Glomerular endothelial cell (primary cell): Measurements from ENCODE around the gene D2HGDH. TPM values are rescaled to one million over a fixed set of nuclear protein-coding genes. Genes with fewer than 3 reads are reported as not detected.
A peak's percentile ranks its signal among the peaks of the same experiment; 100 is the strongest.

ENCODE experiments used
- DNase-seq: peaks from one replicate; pipeline ENCODE4 v3.0.0-alpha.2; 2011; ENCODE audit warnings: low read depth, low spot score; ENCODE audit errors: extremely low read depth
- total RNA-seq: library from RNA; depleted of rRNA; stranded (reverse); fragments of >200 nt; gene quantifications from 2 replicates; pipeline ENCODE4 v1.2.3, GENCODE V29; 2015

D2HGDH gene
- 8.8 and 11.2 TPM in 2 replicates for total RNA-seq

- no peak for DNase-seq
Measured at GRCh38 chr2:241734467-241735208, at the start of gene D2HGDH. TSS of gene D2HGDH (plus strand) at chr2:241734630. CDS start at chr2:241735225, 595 bp downstream.

- DNase-seq, result no peak
Measured at GRCh38 chr2:241686324-241686649, 48.1 kb upstream of the D2HGDH start.

GRCh38 chr2:241686650-241687425 lies 47.6 kb upstream of the D2HGDH start, which contains the start of gene DTYMK:
TSS of gene DTYMK (minus strand) at chr2:241686815. CDS start at chr2:241686783, 32 bp downstream.
- peak; percentile 42 for DNase-seq

- DNase-seq, result no peak
Measured at GRCh38 chr2:241689306-241689705, 45.1 kb upstream of the D2HGDH start.

- DNase-seq, result no peak
Measured at GRCh38 chr2:241690202-241690717, 44.2 kb upstream of the D2HGDH start.

- DNase-seq, result no peak
Measured at GRCh38 chr2:241692448-241692847, 42.0 kb upstream of the D2HGDH start.

- DNase-seq, result no peak
Measured at GRCh38 chr2:241695651-241696050, 38.8 kb upstream of the D2HGDH start.

DNA sequence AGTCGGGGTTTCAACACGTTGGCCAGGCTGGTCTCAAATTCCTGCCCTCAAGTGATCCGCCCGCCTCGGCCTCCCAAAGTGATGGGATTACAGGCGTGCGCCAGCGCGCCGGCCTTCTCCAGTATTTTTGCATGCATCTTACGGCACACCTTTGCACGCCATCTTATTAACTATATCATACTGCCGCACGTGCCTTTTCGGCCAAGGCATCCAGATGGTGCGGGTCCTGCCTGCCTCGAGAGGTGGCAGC lies 33.4 kb upstream of the D2HGDH start:
- peak; percentile 22 for DNase-seq

DNA sequence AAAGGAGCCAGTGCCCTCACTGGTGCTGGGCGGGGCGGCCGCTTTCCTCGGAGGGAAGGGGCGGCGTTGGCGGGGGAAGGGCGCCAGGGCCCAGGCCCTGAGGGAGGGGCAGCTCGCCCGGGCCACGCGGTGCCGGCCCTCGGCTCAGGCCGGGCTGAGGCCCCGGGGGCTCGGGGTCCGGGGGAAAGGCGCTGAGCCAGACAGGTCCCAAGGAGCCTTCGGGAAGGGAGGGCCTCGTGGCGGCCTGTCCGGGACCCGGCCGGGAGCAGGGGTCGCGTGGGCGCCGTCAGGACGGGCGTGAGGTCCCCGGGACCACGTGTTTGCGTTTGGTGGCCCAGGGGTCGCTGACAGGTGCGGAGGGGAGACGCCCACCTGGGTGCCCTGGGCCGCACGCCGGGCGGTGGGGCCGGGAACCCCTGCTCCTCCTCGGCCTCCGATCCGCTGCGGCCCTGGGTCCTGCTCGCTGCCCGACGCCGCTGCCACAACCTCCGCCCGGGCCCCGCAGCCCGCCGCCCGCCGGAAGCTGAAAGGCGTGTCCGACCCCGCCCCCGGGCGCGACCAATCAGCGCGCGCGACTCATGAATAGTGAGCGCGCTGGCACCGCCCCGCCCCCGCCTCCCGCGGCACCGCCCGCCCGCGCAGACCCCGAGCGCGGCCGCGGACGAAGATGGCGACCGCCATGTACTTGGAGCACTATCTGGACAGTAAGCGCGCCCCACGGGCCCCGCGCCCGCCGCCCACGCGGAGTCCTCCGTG lies 32.9 kb upstream of the D2HGDH start, which contains the start of gene ING5:
ING5 (plus strand) TSS at position 641 of the 756 bp plus-strand sequence; CDS start at position 668, 27 bp downstream.
- no peak for DNase-seq

GRCh38 chr2:241702155-241703031 lies 32.0 kb upstream of the D2HGDH start:
- no peak for DNase-seq

DNA sequence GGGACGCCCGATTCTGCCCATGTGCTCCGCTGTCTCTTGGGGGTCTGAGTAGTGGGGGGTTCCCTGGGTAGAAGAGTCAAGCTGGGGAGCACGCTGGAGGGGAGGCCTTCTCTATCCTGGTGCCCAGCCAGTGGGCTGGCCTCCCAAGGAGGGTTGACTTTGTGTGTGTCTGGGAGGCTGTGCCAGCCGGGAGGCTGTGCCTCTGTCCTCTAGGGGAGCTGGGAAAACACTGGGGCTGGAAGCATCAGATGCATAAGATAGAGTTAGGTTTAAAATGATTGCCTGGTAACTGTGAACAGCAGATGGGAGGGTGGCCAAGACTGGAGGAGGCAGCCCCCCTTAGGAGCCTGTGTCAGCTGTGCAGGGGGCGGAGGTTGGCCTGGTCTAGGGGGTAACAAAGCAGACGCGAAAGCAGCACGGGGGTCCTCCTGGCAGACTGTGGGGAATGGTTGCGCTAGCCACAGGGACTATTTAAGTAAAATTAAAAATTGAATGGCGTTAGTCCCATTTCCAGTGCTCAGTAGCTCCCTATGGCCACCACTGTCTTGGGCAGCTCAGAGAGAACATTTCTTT lies 31.3 kb upstream of the D2HGDH start:
- no peak for DNase-seq

DNA sequence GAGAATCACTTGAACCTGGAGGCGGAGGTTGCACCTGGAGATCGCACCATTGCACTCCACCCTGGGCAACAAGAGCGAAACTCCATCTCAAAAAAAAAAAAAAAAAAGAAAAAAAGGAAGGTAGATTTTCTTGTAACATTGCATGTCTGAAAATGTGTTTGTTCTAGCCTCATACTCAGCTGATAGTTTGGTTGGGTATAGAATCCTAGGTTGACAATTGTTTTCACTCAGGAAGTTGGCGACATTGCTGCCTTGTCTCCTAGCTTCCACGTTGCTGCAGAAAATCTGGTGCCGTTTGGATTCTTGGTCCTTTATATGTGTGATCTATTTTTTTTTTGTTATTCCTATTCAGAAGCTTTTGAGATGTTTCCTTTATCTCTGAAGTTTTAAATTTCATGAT lies 27.9 kb upstream of the D2HGDH start:
- no peak for DNase-seq

GRCh38 chr2:241708879-241709278 lies 25.6 kb upstream of the D2HGDH start:
- no peak for DNase-seq

GRCh38 chr2:241719093-241719492 lies 15.3 kb upstream of the D2HGDH start:
- DNase-seq, result no peak

DNA sequence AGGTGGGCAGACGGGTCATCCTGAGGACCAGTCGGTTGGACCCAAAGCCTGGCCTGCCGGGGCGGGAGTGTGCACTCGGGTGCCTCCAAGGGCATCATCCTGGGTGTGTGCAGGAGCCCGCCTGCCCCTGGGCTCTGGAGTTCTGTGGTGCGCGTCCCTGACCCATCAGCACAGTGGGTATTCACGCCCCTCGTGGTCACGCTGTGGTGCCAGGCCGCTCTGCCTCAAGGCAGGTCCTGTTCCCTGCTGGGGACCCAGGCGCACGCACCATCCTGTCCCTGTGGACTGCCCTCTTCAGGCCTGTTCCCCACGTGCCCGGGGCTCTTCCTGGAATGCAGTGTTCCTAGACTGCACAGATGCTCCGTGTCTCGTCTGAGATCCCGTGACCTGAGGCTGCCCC lies 14.3 kb upstream of the D2HGDH start:
- no peak for DNase-seq

DNA sequence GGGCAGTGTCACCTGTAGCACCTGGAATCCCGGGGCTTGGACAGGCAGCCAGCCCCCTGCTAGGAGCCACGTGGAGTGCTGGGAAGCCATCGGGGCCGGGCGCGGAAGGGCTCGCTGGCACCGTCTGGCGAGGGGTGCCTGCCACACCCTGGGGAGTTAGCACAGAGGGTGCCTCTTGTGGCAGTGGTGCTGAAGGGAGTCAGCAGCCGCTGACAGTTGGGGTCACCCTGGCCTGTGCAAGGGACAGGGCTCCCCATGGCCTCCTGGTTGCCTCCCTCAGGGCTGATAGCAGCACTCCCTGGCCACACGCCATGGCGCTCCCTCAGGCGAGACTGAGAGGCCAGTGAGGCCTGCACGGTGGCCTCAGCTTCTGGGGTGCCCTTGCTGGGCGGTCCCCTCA lies 13.9 kb upstream of the D2HGDH start:
- no peak for DNase-seq

- DNase-seq, result no peak
Measured at GRCh38 chr2:241721852-241722251, 12.6 kb upstream of the D2HGDH start.

GRCh38 chr2:241722896-241723454 lies 11.5 kb upstream of the D2HGDH start:
- no peak for DNase-seq

DNA sequence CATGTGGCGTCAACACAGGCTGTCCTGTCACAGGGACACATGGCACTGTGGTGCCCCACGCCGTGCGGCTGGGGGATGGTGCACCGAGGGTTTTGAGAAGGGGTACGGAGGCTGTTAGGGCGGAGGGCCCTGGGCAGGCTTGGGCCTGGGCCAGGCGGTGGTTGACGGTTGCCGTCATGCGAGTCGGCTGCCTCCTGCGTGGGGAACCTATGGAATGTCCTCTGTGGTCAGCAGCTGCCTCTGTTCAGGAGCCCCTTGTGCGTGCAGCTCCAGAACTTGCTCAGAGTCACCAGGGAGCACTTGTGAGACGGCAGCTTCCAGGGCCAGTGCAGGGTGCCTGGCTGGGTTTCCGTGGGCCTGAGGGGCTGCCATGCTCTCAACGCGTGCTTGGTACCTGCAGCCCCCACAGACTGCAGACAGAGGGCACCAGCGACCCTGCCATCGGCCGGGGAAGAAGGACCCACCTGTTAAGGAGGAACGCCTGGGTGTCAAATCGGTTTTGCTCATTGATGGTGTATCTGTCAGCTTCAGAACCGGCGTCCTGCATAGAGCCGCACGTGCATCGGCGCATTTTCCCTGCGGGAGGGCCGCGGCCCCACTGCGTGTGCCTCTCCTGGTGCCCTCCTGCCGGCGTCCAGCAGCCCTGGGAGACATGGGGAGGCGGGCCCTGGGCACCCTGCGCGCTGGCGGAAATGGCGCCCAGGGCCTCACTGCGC lies 10.0 kb upstream of the D2HGDH start:
- no peak for DNase-seq
